Measurements from ENCODE around the gene A4GALT. TPM values are rescaled to one million over a fixed set of nuclear protein-coding genes. Genes with fewer than 3 reads are reported as not detected.

The A4GALT gene
- total RNA-seq, 2 experiments from 2014 or later: 0.29 to 0.35 TPM

- no peak overlapping the region for H3K27ac Mint-ChIP-seq
- H3K4me3 Mint-ChIP-seq: no peak overlapping the region
- ChIA-PET POLR2A (no interaction called here), CTCF (no interaction called here)
- H3K27me3 Mint-ChIP-seq: peaks cover 18% of the 10 kb centered on the region
- H3K4me1 Mint-ChIP-seq: peaks cover 2% of the 10 kb centered on the region
- no peaks in the 10 kb centered on the region for H3K36me3 Mint-ChIP-seq (ENCODE audit: low read depth)
- H3K9me3 Mint-ChIP-seq: no peaks in the 10 kb centered on the region
- DNase-seq: no peak
These were observed 6.1 kb upstream of the A4GALT start for GRCh38 chr22:42726811-42727210.

DNA sequence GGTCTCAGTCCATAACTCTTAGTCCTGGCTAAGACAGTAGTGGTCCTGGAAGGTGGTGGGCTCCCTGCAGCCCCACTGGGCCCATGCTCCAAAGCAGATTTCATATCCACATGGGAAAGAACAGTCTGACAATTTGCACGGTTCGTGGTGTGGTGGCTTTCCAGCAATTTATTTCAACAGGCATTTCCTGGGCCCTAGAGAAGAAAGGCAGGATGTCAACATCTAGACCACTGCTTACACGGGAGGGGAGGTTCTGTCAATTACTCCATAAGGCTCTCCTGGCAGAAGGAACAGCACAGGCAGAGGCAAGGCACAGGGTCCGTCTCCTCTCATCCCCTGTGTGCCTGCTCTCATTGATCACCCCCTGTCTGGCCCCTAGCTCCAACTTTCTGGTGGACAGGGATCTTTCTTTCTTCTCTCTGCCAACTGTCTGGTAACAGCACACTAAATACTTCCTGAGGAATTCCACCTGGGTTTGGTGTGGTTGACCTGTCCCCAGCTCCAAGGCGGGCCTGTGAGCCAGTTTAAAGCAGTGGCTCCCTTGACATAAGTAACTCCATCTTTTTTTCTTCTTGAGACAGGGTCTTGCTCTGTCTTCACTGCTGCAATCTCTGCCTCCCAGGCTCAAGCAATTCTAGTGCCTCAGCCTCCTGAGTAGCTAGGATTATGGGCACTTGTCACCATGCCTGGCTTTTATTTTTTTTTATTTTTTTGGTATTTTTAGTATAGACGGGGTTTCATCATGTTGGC is 5.1 kb upstream of the A4GALT start:
- ChIA-PET POLR2A (no interaction called here), CTCF (no interaction called here)
- Mint-ChIP-seq H3K9me3 (no peaks in the 10 kb centered on the region), H3K27me3 (peaks cover 25% of the 10 kb centered on the region), H3K27ac (no peak overlapping the region), H3K4me3 (no peak overlapping the region), H3K4me1 (peaks cover 10% of the 10 kb centered on the region), H3K36me3 (ENCODE audit: low read depth) (no peaks in the 10 kb centered on the region)
- DNase-seq: no peak

DNA sequence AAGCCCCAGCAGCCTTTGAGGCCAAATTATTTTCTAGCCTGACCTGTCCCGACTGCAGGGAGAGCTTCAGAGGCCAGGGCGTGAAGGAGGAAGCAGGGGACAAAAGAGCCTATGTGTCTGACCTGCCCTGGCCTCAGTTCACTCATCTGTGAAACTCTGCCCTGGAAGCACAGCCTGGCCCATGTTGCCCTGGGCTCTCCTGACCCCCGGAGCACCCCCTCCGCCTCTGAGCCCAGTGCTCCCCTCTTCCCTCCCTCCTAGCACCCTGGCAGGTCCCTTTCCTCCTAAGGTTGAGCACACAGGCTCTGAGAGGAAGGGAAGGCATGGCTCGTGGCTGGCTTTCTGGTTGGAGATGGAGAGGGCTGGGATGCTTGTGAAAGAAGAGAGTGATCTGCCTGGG is 3.4 kb upstream of the A4GALT start:
- H3K27ac Mint-ChIP-seq: no peak overlapping the region
- H3K4me3 Mint-ChIP-seq: no peak overlapping the region
- peaks cover 18% of the 10 kb centered on the region for H3K4me1 Mint-ChIP-seq
- peaks cover 33% of the 10 kb centered on the region for H3K27me3 Mint-ChIP-seq
- ChIA-PET CTCF (interaction anchor here (0.7 kb wide), 1 partner anchor 24 kb away, joined by 3 read pairs; no protein-coding TSS in a partner anchor), POLR2A (no interaction called here)
- no peaks in the 10 kb centered on the region for H3K9me3 Mint-ChIP-seq
- no peak for DNase-seq
- H3K36me3 Mint-ChIP-seq (ENCODE audit: low read depth): no peaks in the 10 kb centered on the region

DNA sequence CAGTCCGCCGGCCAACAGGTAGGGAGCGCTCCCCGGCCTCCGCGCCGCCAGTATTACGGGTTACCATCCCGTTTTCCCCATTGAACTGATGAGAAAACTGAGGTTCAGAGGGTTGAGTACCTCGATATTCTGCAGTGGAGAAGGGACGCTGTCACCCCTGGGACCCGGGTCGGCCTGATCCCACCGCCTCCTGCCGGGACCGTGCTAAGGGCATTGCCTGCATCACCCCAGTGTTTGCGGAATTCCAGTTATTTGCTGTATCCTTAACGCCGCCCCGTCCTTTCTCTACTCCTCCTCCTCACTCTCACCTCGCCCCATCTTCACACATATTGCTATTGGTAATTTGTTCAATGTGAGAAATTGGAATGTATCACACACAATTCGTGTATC is 370 bp upstream of the A4GALT start:
- no peaks in the 10 kb centered on the region for H3K9me3 Mint-ChIP-seq

GRCh38 chr22:42719656-42720262 is 911 bp downstream of the A4GALT start:
- H3K4me1 Mint-ChIP-seq: peaks cover 19% of the 10 kb centered on the region
- peak overlapping the region; percentile 41 for H3K4me3 Mint-ChIP-seq
- H3K27me3 Mint-ChIP-seq: peaks cover 59% of the 10 kb centered on the region
- CTCF ChIA-PET: no interaction called here
- POLR2A ChIA-PET: no interaction called here
- no peaks in the 10 kb centered on the region for H3K36me3 Mint-ChIP-seq (ENCODE audit: low read depth)
- DNase-seq: no peak
- H3K27ac Mint-ChIP-seq: no peak overlapping the region
- no peaks in the 10 kb centered on the region for H3K9me3 Mint-ChIP-seq

More for the DNA sequence above, 370 bp upstream of the A4GALT start:
- Mint-ChIP-seq H3K4me1 (peaks cover 19% of the 10 kb centered on the region), H3K27ac (no peak overlapping the region), H3K27me3 (peaks cover 59% of the 10 kb centered on the region), H3K4me3 (peak overlapping the region; percentile 50), H3K36me3 (ENCODE audit: low read depth) (no peaks in the 10 kb centered on the region)
- ChIA-PET CTCF (no interaction called here), POLR2A (no interaction called here)
- no peak for DNase-seq

- ChIA-PET CTCF (no interaction called here), POLR2A (no interaction called here)
- Mint-ChIP-seq H3K27ac (no peak overlapping the region), H3K27me3 (peaks cover 57% of the 10 kb centered on the region), H3K9me3 (no peaks in the 10 kb centered on the region), H3K4me1 (peaks cover 19% of the 10 kb centered on the region), H3K4me3 (peak overlapping the region; percentile 41), H3K36me3 (ENCODE audit: low read depth) (no peaks in the 10 kb centered on the region)
- no peak for DNase-seq
These were observed 1.5 kb downstream of the A4GALT start for GRCh38 chr22:42719133-42719532.

GRCh38 chr22:42717197-42717928 is 3.3 kb downstream of the A4GALT start:
- peaks cover 51% of the 10 kb centered on the region for H3K27me3 Mint-ChIP-seq
- CTCF ChIA-PET: interaction anchor here (0.5 kb wide), 1 partner anchor 325 kb away, joined by 4 read pairs; no protein-coding TSS in a partner anchor

GRCh38 chr22:42716649-42717127 is 4.0 kb downstream of the A4GALT start:
- POLR2A ChIA-PET: no interaction called here
- CTCF ChIA-PET: interaction anchor here (0.5 kb wide), 1 partner anchor 326 kb away, joined by 4 read pairs; no protein-coding TSS in a partner anchor
- peaks cover 46% of the 10 kb centered on the region for H3K27me3 Mint-ChIP-seq
- H3K4me1 Mint-ChIP-seq: peaks cover 16% of the 10 kb centered on the region
- H3K36me3 Mint-ChIP-seq (ENCODE audit: low read depth): no peaks in the 10 kb centered on the region
- H3K9me3 Mint-ChIP-seq: no peaks in the 10 kb centered on the region
- no peak overlapping the region for H3K27ac Mint-ChIP-seq
- DNase-seq: no peak
- H3K4me3 Mint-ChIP-seq: no peak overlapping the region

More at GRCh38 chr22:42717197-42717928, 3.3 kb downstream of the A4GALT start:
- Mint-ChIP-seq H3K36me3 (ENCODE audit: low read depth) (no peaks in the 10 kb centered on the region), H3K4me3 (no peak overlapping the region), H3K9me3 (no peaks in the 10 kb centered on the region), H3K27ac (no peak overlapping the region), H3K4me1 (peaks cover 18% of the 10 kb centered on the region)
- POLR2A ChIA-PET: no interaction called here
- no peak for DNase-seq

DNA sequence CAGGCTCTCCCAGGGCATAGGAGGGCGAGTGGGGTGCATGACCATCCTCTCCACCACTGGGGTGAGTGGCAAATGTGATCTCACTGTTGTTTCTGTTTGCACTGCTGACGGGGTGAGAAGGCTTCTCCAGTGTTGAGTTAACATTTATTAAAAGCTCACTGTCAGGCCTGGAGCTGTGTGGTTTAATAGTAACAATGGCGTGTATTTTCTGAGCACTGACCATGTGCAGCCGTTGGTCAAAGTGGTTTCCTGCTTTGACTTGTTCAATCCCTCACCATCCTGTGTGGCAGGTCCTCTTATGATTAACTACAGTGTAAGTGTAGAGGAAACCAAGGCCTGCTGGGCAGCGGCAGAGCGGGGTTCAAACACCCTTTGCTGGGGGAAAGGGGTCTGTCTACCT is 4.4 kb downstream of the A4GALT start:
- no peak for DNase-seq
- POLR2A ChIA-PET: no interaction called here
- peaks cover 42% of the 10 kb centered on the region for H3K27me3 Mint-ChIP-seq
- peaks cover 13% of the 10 kb centered on the region for H3K4me1 Mint-ChIP-seq
- H3K36me3 Mint-ChIP-seq (ENCODE audit: low read depth): no peaks in the 10 kb centered on the region
- H3K9me3 Mint-ChIP-seq: no peaks in the 10 kb centered on the region
- H3K4me3 Mint-ChIP-seq: no peak overlapping the region
- H3K27ac Mint-ChIP-seq: no peak overlapping the region
- CTCF ChIA-PET: no interaction called here

DNA sequence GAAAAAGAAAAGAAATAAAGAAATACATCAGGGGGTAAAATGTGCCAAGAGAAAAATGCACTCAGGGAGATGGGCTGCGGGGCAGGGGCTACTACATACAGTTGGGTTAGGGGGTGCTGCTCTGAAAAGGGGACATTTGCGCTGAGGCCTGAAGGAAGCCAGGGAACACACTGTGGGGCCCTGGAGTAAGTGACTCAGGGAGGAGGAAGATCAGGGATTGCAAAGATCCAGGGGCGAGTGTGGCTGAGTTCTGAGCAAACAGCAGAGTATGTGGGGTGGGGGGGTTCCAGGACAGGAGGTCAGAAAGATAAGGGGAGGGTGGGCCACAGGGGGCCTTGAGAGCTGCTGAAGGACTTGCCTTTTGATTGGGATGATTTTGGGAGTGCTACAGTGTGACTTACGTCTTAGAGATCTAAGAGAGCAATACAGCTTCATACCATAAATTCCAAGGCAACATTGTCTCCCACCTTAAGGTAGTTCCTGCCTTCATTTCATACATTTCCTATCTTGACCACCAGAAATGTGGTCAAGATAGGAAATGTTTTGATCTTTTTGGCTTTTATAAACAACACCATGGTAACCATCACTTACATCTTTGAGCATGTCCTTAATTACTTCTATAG is 5.8 kb downstream of the A4GALT start:
- Mint-ChIP-seq H3K27me3 (peaks cover 40% of the 10 kb centered on the region), H3K4me1 (peaks cover 9% of the 10 kb centered on the region), H3K4me3 (no peak overlapping the region), H3K36me3 (ENCODE audit: low read depth) (no peaks in the 10 kb centered on the region), H3K9me3 (peaks cover 1% of the 10 kb centered on the region), H3K27ac (peak overlapping the region; percentile 50)
- no peak for DNase-seq
- POLR2A ChIA-PET: no interaction called here
- CTCF ChIA-PET: no interaction called here

DNA sequence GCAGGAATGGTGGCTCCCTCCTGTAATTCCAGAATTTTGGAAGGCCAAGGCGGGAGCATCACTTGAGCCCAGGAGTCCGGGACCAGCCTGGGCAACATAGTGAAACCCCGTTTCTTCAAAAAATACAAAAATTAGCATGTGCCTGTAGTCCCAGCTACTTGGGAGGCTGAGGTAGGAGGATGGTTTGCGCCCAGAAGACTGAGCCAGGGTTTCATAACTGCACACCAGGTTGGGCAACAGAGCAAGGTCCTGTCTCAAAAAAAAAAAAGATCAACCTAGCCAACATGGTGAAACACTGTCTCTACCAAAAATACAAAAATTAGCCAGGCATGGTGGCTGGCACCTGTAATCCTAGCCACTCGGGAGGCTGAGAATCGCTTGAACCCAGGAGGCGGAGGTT is 6.4 kb downstream of the A4GALT start:
- POLR2A ChIA-PET: no interaction called here

GRCh38 chr22:42711895-42712837 is 8.5 kb downstream of the A4GALT start:
- H3K4me3 Mint-ChIP-seq: no peak overlapping the region
- no peak for DNase-seq
- H3K9me3 Mint-ChIP-seq: peaks cover 4% of the 10 kb centered on the region
- H3K27me3 Mint-ChIP-seq: peaks cover 21% of the 10 kb centered on the region
- H3K4me1 Mint-ChIP-seq: no peaks in the 10 kb centered on the region
- no peak overlapping the region for H3K27ac Mint-ChIP-seq
- POLR2A ChIA-PET: no interaction called here
- no peaks in the 10 kb centered on the region for H3K36me3 Mint-ChIP-seq (ENCODE audit: low read depth)
- CTCF ChIA-PET: no interaction called here

More for the DNA sequence above, 6.4 kb downstream of the A4GALT start:
- CTCF ChIA-PET: no interaction called here
- Mint-ChIP-seq H3K36me3 (ENCODE audit: low read depth) (no peaks in the 10 kb centered on the region), H3K9me3 (peaks cover 4% of the 10 kb centered on the region), H3K4me1 (peaks cover 4% of the 10 kb centered on the region), H3K27me3 (peaks cover 35% of the 10 kb centered on the region), H3K27ac (no peak overlapping the region), H3K4me3 (no peak overlapping the region)
- DNase-seq: no peak

All from activated CD4-positive, alpha-beta T cell treated with anti-CD3 and anti-CD28 coated beads, Interleukin-2, amount 10 ng/mL, durations not matched to agents 7 days and 5 days (primary cell).